Measurements from ENCODE around the gene COL12A1. TPM values are rescaled to one million over a fixed set of nuclear protein-coding genes. Genes with fewer than 3 reads are reported as not detected.

Gene COL12A1
- polyA plus RNA-seq, 4 donors: 0.67 to 32.3 (median 7.1) TPM

GRCh38 chr6:75149240-75149639 lies 56.6 kb downstream of the COL12A1 start:
- FAIRE-seq: no peak
- no peak overlapping the region for H3K4me3 ChIP-seq (ENCODE audit: low read depth in 1 of 3, low read length in 3 of 3)
- H3K9me3 ChIP-seq (ENCODE audit: control insufficient read depth in 2 of 2, insufficient read depth in 1 of 2, low read depth in 1 of 2, low read length in 1 of 2): no peaks in the 10 kb centered on the region
- DNase-seq: no peak
- H3K36me3 ChIP-seq (ENCODE audit: control insufficient read depth in 3 of 3, insufficient read depth in 2 of 3, low read depth in 1 of 3, low read length in 3 of 3): no peaks in the 10 kb centered on the region
- no peak overlapping the region for H3K27ac ChIP-seq (ENCODE audit: low read depth in 1 of 3, low read length in 2 of 3)
- no peaks in the 10 kb centered on the region for H3K4me1 ChIP-seq (ENCODE audit: control insufficient read depth in 3 of 3, insufficient read depth in 2 of 3, low read depth in 1 of 3, low read length in 2 of 3)
- WGBS, 3 donors: 72 to 80% (median 78%) methylated on average over 1 of the region's 1 CpG
- no peaks in the 10 kb centered on the region for H3K27me3 ChIP-seq (ENCODE audit: control insufficient read depth in 3 of 3, insufficient read depth in 3 of 3, low read length in 3 of 3)

DNA sequence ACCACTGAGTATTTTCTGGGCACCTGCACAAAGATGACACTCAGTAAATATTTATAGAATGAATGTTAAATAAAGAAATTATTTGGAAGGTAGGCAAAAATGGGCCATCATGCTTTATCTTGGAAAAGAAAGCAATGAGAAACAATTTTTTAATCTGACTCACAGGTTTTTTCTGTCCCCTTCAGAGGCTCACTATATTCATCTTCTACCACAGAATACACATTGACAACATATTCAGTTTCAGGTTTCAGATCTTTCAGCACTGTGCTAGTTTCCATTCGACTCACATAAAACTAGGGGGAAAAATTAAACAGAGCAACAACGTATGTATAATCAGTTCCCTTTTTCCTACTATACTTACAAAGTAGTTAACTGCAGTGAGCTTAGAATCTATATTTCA lies 58.3 kb downstream of the COL12A1 start:
- Histone ChIP-seq H3K36me3 (ENCODE audit: control insufficient read depth in 3 of 3, insufficient read depth in 2 of 3, low read depth in 1 of 3, low read length in 3 of 3) (no peaks in the 10 kb centered on the region), H3K27ac (ENCODE audit: low read depth in 1 of 3, low read length in 2 of 3) (no peak overlapping the region), H3K4me3 (ENCODE audit: low read depth in 1 of 3, low read length in 3 of 3) (no peak overlapping the region), H3K9me3 (ENCODE audit: control insufficient read depth in 2 of 2, insufficient read depth in 1 of 2, low read depth in 1 of 2, low read length in 1 of 2) (no peaks in the 10 kb centered on the region), H3K27me3 (ENCODE audit: control insufficient read depth in 3 of 3, insufficient read depth in 3 of 3, low read length in 3 of 3) (no peaks in the 10 kb centered on the region), H3K4me1 (ENCODE audit: control insufficient read depth in 3 of 3, insufficient read depth in 2 of 3, low read depth in 1 of 3, low read length in 2 of 3) (no peaks in the 10 kb centered on the region)
- FAIRE-seq (no peak), DNase-seq (no peak)
- WGBS, 3 donors: 60 to 82% (median 71%) methylated on average over 2 of the region's 2 CpGs

- Histone ChIP-seq H3K27ac (ENCODE audit: low read depth in 1 of 3, low read length in 2 of 3) (no peak overlapping the region), H3K27me3 (ENCODE audit: control insufficient read depth in 3 of 3, insufficient read depth in 3 of 3, low read length in 3 of 3) (no peaks in the 10 kb centered on the region), H3K4me3 (ENCODE audit: low read depth in 1 of 3, low read length in 3 of 3) (no peak overlapping the region), H3K36me3 (ENCODE audit: control insufficient read depth in 3 of 3, insufficient read depth in 2 of 3, low read depth in 1 of 3, low read length in 3 of 3) (no peaks in the 10 kb centered on the region), H3K9me3 (ENCODE audit: control insufficient read depth in 2 of 2, insufficient read depth in 1 of 2, low read depth in 1 of 2, low read length in 1 of 2) (no peaks in the 10 kb centered on the region), H3K4me1 (ENCODE audit: control insufficient read depth in 3 of 3, insufficient read depth in 2 of 3, low read depth in 1 of 3, low read length in 2 of 3) (no peaks in the 10 kb centered on the region)
- FAIRE-seq (no peak), DNase-seq (no peak)
- 80 to 100% (median 91%) methylated on average over 1 of the region's 1 CpG for WGBS, 3 donors
Observed at GRCh38 chr6:75145976-75146375, 59.9 kb downstream of the COL12A1 start.

DNA sequence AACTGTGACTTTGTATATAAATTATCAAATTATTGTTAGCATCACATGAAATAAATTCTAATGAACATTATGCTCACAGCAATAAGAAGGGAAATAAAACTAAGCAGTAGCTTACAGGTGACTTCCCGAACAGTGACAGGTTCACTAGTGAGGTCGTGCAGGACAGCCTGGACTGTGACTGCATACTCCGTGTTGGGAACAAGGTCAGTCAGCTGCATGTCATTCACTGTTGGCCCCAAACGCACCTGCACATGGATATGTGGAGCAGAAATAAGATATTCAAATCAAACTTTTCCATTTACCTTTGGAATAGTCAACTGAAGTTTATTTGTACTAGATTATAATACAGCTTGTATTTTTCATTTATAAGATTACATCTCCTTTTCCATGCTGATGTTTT lies 60.6 kb downstream of the COL12A1 start:
- 62 to 83% (median 65%) methylated on average over 4 of the region's 4 CpGs for WGBS, 3 donors
- Histone ChIP-seq H3K9me3 (ENCODE audit: control insufficient read depth in 2 of 2, insufficient read depth in 1 of 2, low read depth in 1 of 2, low read length in 1 of 2) (no peaks in the 10 kb centered on the region), H3K27me3 (ENCODE audit: control insufficient read depth in 3 of 3, insufficient read depth in 3 of 3, low read length in 3 of 3) (no peaks in the 10 kb centered on the region), H3K4me3 (ENCODE audit: low read depth in 1 of 3, low read length in 3 of 3) (no peak overlapping the region), H3K36me3 (ENCODE audit: control insufficient read depth in 3 of 3, insufficient read depth in 2 of 3, low read depth in 1 of 3, low read length in 3 of 3) (no peaks in the 10 kb centered on the region), H3K4me1 (ENCODE audit: control insufficient read depth in 3 of 3, insufficient read depth in 2 of 3, low read depth in 1 of 3, low read length in 2 of 3) (no peaks in the 10 kb centered on the region), H3K27ac (ENCODE audit: low read depth in 1 of 3, low read length in 2 of 3) (no peak overlapping the region)
- FAIRE-seq (no peak), DNase-seq (no peak)

DNA sequence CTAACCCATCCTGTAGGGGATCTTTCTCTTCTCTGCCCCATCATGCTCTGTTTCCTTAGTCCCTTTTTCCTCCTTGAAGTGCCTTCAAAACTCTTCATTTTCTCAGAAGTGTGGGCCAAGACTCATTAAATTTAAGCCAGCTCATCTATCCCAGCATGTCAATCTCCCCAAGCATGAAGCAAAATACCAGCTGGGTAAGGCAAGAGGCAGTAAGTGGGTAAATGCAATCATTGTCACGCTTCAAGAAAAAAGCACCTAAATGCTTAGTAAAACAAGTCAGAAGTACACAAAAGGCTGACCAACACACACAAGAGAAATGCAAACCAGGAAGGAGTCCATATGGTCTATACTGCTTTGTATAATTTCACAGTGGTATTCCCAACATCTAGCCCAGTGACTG lies 61.5 kb downstream of the COL12A1 start:
- WGBS, 3 donors: 86 to 92% (median 87%) methylated on average over 1 of the region's 1 CpG

GRCh38 chr6:75143191-75143590 lies 62.7 kb downstream of the COL12A1 start:
- Histone ChIP-seq H3K4me1 (ENCODE audit: control insufficient read depth in 3 of 3, insufficient read depth in 2 of 3, low read depth in 1 of 3, low read length in 2 of 3) (no peaks in the 10 kb centered on the region), H3K4me3 (ENCODE audit: low read depth in 1 of 3, low read length in 3 of 3) (no peak overlapping the region), H3K36me3 (ENCODE audit: control insufficient read depth in 3 of 3, insufficient read depth in 2 of 3, low read depth in 1 of 3, low read length in 3 of 3) (no peaks in the 10 kb centered on the region), H3K9me3 (ENCODE audit: control insufficient read depth in 2 of 2, insufficient read depth in 1 of 2, low read depth in 1 of 2, low read length in 1 of 2) (no peaks in the 10 kb centered on the region), H3K27me3 (ENCODE audit: control insufficient read depth in 3 of 3, insufficient read depth in 3 of 3, low read length in 3 of 3) (no peaks in the 10 kb centered on the region), H3K27ac (ENCODE audit: low read depth in 1 of 3, low read length in 2 of 3) (no peak overlapping the region)
- WGBS, 3 donors: 79 to 83% (median 82%) methylated on average over 3 of the region's 3 CpGs
- FAIRE-seq (no peak), DNase-seq (no peak)

More for the DNA sequence above, 61.5 kb downstream of the COL12A1 start:
- FAIRE-seq (no peak), DNase-seq (no peak)
- Histone ChIP-seq H3K9me3 (ENCODE audit: control insufficient read depth in 2 of 2, insufficient read depth in 1 of 2, low read depth in 1 of 2, low read length in 1 of 2) (no peaks in the 10 kb centered on the region), H3K4me1 (ENCODE audit: control insufficient read depth in 3 of 3, insufficient read depth in 2 of 3, low read depth in 1 of 3, low read length in 2 of 3) (no peaks in the 10 kb centered on the region), H3K4me3 (ENCODE audit: low read depth in 1 of 3, low read length in 3 of 3) (no peak overlapping the region), H3K36me3 (ENCODE audit: control insufficient read depth in 3 of 3, insufficient read depth in 2 of 3, low read depth in 1 of 3, low read length in 3 of 3) (no peaks in the 10 kb centered on the region), H3K27me3 (ENCODE audit: control insufficient read depth in 3 of 3, insufficient read depth in 3 of 3, low read length in 3 of 3) (no peaks in the 10 kb centered on the region), H3K27ac (ENCODE audit: low read depth in 1 of 3, low read length in 2 of 3) (no peak overlapping the region)

- no peak overlapping the region for H3K27ac ChIP-seq (ENCODE audit: low read depth in 1 of 3, low read length in 2 of 3)
Observed at GRCh38 chr6:75142721-75143120, 63.1 kb downstream of the COL12A1 start.

DNA sequence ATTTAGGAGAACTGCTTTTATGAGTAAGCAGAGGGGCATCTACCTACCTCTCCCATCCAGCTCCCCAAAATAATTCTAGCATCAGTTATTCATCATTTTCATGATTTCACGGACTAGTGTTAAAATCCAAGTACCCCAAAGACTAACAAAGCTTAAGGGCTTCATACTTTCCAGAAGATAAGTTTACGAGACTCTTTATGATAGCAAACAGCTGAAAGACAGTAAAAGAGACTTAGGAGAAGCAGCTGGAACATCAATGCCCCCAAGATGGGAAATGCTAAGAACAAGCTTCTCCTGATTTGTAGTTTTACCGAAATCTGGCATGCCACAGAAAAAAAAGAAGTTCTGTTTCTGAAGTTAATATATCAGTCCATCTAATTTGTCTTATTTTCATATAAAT lies 70.0 kb downstream of the COL12A1 start:
- FAIRE-seq (no peak), DNase-seq (no peak)
- Histone ChIP-seq H3K36me3 (ENCODE audit: control insufficient read depth in 3 of 3, insufficient read depth in 2 of 3, low read depth in 1 of 3, low read length in 3 of 3) (peaks cover 0 to 2% (median 0%) of the 10 kb centered on the region in 3 donors), H3K4me3 (ENCODE audit: low read depth in 1 of 3, low read length in 3 of 3) (no peak overlapping the region), H3K27ac (ENCODE audit: low read depth in 1 of 3, low read length in 2 of 3) (no peak overlapping the region), H3K9me3 (ENCODE audit: control insufficient read depth in 2 of 2, insufficient read depth in 1 of 2, low read depth in 1 of 2, low read length in 1 of 2) (no peaks in the 10 kb centered on the region), H3K4me1 (ENCODE audit: control insufficient read depth in 3 of 3, insufficient read depth in 2 of 3, low read depth in 1 of 3, low read length in 2 of 3) (no peaks in the 10 kb centered on the region), H3K27me3 (ENCODE audit: control insufficient read depth in 3 of 3, insufficient read depth in 3 of 3, low read length in 3 of 3) (no peaks in the 10 kb centered on the region)
- WGBS, 3 donors: 62 to 78% (median 73%) methylated on average over 3 of the region's 3 CpGs

More at GRCh38 chr6:75142721-75143120, 63.1 kb downstream of the COL12A1 start:
- FAIRE-seq: no peak
- no peak for DNase-seq
- 80 to 92% (median 85%) methylated on average over 2 of the region's 2 CpGs for WGBS, 3 donors
- no peaks in the 10 kb centered on the region for H3K36me3 ChIP-seq (ENCODE audit: control insufficient read depth in 3 of 3, insufficient read depth in 2 of 3, low read depth in 1 of 3, low read length in 3 of 3)
- H3K4me3 ChIP-seq (ENCODE audit: low read depth in 1 of 3, low read length in 3 of 3): no peak overlapping the region
- no peaks in the 10 kb centered on the region for H3K27me3 ChIP-seq (ENCODE audit: control insufficient read depth in 3 of 3, insufficient read depth in 3 of 3, low read length in 3 of 3)
- no peaks in the 10 kb centered on the region for H3K4me1 ChIP-seq (ENCODE audit: control insufficient read depth in 3 of 3, insufficient read depth in 2 of 3, low read depth in 1 of 3, low read length in 2 of 3)
- H3K9me3 ChIP-seq (ENCODE audit: control insufficient read depth in 2 of 2, insufficient read depth in 1 of 2, low read depth in 1 of 2, low read length in 1 of 2): no peaks in the 10 kb centered on the region

DNA sequence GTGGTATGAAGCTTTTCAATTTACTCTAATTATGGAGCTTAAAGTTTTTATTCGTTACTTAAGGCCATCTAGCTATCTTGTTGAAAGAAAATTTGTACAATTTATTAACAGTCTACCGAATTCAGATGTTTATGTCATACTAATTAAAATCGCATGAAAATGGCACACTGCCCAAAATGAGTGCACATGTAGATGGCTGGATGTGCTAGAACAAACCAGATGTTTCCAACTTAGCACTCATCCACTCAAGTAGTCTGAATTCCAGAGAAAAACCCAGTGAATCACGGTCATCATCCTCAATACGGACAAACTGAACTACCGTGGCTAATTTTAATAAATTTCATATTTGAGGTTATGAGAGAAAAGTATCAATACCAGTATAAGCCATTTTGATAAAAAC lies 70.4 kb downstream of the COL12A1 start:
- Histone ChIP-seq H3K9me3 (ENCODE audit: control insufficient read depth in 2 of 2, insufficient read depth in 1 of 2, low read depth in 1 of 2, low read length in 1 of 2) (no peaks in the 10 kb centered on the region), H3K27ac (ENCODE audit: low read depth in 1 of 3, low read length in 2 of 3) (peak overlapping the region in 1 of 3 donors; percentile 44), H3K36me3 (ENCODE audit: control insufficient read depth in 3 of 3, insufficient read depth in 2 of 3, low read depth in 1 of 3, low read length in 3 of 3) (peaks cover 0 to 3% (median 2%) of the 10 kb centered on the region in 3 donors), H3K4me1 (ENCODE audit: control insufficient read depth in 3 of 3, insufficient read depth in 2 of 3, low read depth in 1 of 3, low read length in 2 of 3) (no peaks in the 10 kb centered on the region), H3K4me3 (ENCODE audit: low read depth in 1 of 3, low read length in 3 of 3) (no peak overlapping the region), H3K27me3 (ENCODE audit: control insufficient read depth in 3 of 3, insufficient read depth in 3 of 3, low read length in 3 of 3) (no peaks in the 10 kb centered on the region)
- DNase-seq: no peak
- 70 to 89% (median 82%) methylated on average over 6 of the region's 6 CpGs for WGBS, 3 donors
- no peak for FAIRE-seq
